ENCODE measurements around the gene MTX1. TPM values are rescaled to one million over a fixed set of nuclear protein-coding genes. Genes with fewer than 3 reads are reported as not detected.

The MTX1 gene
- total RNA-seq, 3 donors from 2014 or later (not counting 1 experiment from before 2014, with no cell fraction given): 22.3 to 28.5 (median 27.9) TPM

- H3K4me3 Mint-ChIP-seq: no peak overlapping the region
- Histone ChIP-seq H3K27me3 (ENCODE audit: control insufficient read depth, insufficient read depth, low read length) (no peaks in the 10 kb centered on the region), H3K36me3 (ENCODE audit: control insufficient read depth, insufficient read depth, low read length) (no peaks in the 10 kb centered on the region), H3K4me1 (ENCODE audit: control insufficient read depth, insufficient read depth, low read length) (peaks cover 18% of the 10 kb centered on the region), H3K4me3 (ENCODE audit: low read length) (no peak overlapping the region), H3K9me3 (ENCODE audit: control insufficient read depth, insufficient read depth, low read length) (no peaks in the 10 kb centered on the region), H3K27ac (ENCODE audit: low read length) (no peak overlapping the region)
- H3K27ac Mint-ChIP-seq: no peak overlapping the region
- WGBS (ENCODE audit: insufficient coverage): 89% methylated on average over 4 of the region's 4 CpGs
- intact Hi-C loops (cut with micrococcal nuclease): no loop called here
- H3K27me3 Mint-ChIP-seq (ENCODE audit: low read depth in 2 of 2): no peaks in the 10 kb centered on the region
- ATAC-seq (no peak), DNase-seq (no peak)
- no peaks in the 10 kb centered on the region for H3K9me3 Mint-ChIP-seq
- no peaks in the 10 kb centered on the region for H3K36me3 Mint-ChIP-seq
- H3K4me1 Mint-ChIP-seq: peaks cover 6% of the 10 kb centered on the region in 2 donors
- TF ChIP-seq CTCF (IDR thresholded peaks at IDR 0.05): no peak
Measured at GRCh38 chr1:155184351-155184811, 24.1 kb upstream of the MTX1 start.

- H3K4me3 Mint-ChIP-seq: no peak overlapping the region
- no peak overlapping the region for H3K27ac ChIP-seq (ENCODE audit: low read length)
- no peaks in the 10 kb centered on the region for H3K9me3 Mint-ChIP-seq
- 76% methylated on average over 21 of the region's 21 CpGs for WGBS (ENCODE audit: insufficient coverage)
- no peaks in the 10 kb centered on the region for H3K36me3 Mint-ChIP-seq
- peaks cover 6% of the 10 kb centered on the region in 2 donors for H3K4me1 Mint-ChIP-seq
- peaks cover 18% of the 10 kb centered on the region for H3K4me1 ChIP-seq (ENCODE audit: control insufficient read depth, insufficient read depth, low read length)
- H3K4me3 ChIP-seq (ENCODE audit: low read length): no peak overlapping the region
- ATAC-seq (peak in 2 of 3 donors; percentile 41 to 49), DNase-seq (no peak)
- no peak overlapping the region for H3K27ac Mint-ChIP-seq
- no peaks in the 10 kb centered on the region for H3K36me3 ChIP-seq (ENCODE audit: control insufficient read depth, insufficient read depth, low read length)
- H3K27me3 Mint-ChIP-seq (ENCODE audit: low read depth in 2 of 2): no peaks in the 10 kb centered on the region
- no peak for TF ChIP-seq CTCF (IDR thresholded peaks at IDR 0.05)
- H3K9me3 ChIP-seq (ENCODE audit: control insufficient read depth, insufficient read depth, low read length): no peaks in the 10 kb centered on the region
- H3K27me3 ChIP-seq (ENCODE audit: control insufficient read depth, insufficient read depth, low read length): no peaks in the 10 kb centered on the region
- intact Hi-C loops (cut with micrococcal nuclease): no loop called here
Measured at GRCh38 chr1:155184835-155185782, 23.4 kb upstream of the MTX1 start.

GRCh38 chr1:155185783-155186066, 22.8 kb upstream of the MTX1 start:
- H3K4me1 Mint-ChIP-seq: peaks cover 6% of the 10 kb centered on the region in 2 donors
- no peaks in the 10 kb centered on the region for H3K9me3 Mint-ChIP-seq
- no peak overlapping the region for H3K4me3 ChIP-seq (ENCODE audit: low read length)
- intact Hi-C loops (cut with micrococcal nuclease): no loop called here
- H3K27me3 Mint-ChIP-seq (ENCODE audit: low read depth in 2 of 2): no peaks in the 10 kb centered on the region
- H3K4me1 ChIP-seq (ENCODE audit: control insufficient read depth, insufficient read depth, low read length): peaks cover 18% of the 10 kb centered on the region
- TF ChIP-seq CTCF (IDR thresholded peaks at IDR 0.05): no peak
- no peak overlapping the region for H3K4me3 Mint-ChIP-seq
- H3K36me3 Mint-ChIP-seq: no peaks in the 10 kb centered on the region
- no peaks in the 10 kb centered on the region for H3K27me3 ChIP-seq (ENCODE audit: control insufficient read depth, insufficient read depth, low read length)
- no peaks in the 10 kb centered on the region for H3K36me3 ChIP-seq (ENCODE audit: control insufficient read depth, insufficient read depth, low read length)
- WGBS (ENCODE audit: insufficient coverage): 63% methylated on average over 6 of the region's 6 CpGs
- ATAC-seq: no peak
- H3K27ac ChIP-seq (ENCODE audit: low read length): no peak overlapping the region
- no peak overlapping the region for H3K27ac Mint-ChIP-seq
- H3K9me3 ChIP-seq (ENCODE audit: control insufficient read depth, insufficient read depth, low read length): no peaks in the 10 kb centered on the region
- DNase-seq: no peak

Measured in natural killer cell (primary cell).